Stimulated activated naive B cell treated with anti-CD40 and anti-IgM and Interleukin-4, amounts not matched to agents 10 μg/mL and 1 μg/mL and 100 μg/mL, for 72 hours (primary cell): Measurements from ENCODE around the gene BCO1.

Experiments used
- ATAC-seq, 2 donors: fragments of 150-1000 bp; cut with Tn5 transposase; replicated peaks; 2 replicates each; pipeline ENCODE4 v1.10.0; 2021; ENCODE audit warnings: moderate library complexity in 1 of 2
- DNase-seq: peaks from one replicate; pipeline ENCODE4 v3.0.0; 2021
- H3K27ac Mint-ChIP-seq: one replicate; pipeline ENCODE4 v1.8.0; 2022; ENCODE audit warnings: mild to moderate bottlenecking, mixed read lengths
- H3K27me3 Mint-ChIP-seq, 2 donors: one replicate each; pipeline ENCODE4 v1.8.0; 2022; ENCODE audit warnings: mixed read lengths in 2 of 2
- H3K36me3 Mint-ChIP-seq, 2 donors: one replicate each; pipeline ENCODE4 v1.8.0; 2022; ENCODE audit warnings: mixed read lengths in 2 of 2, mild to moderate bottlenecking in 1 of 2
- H3K4me1 Mint-ChIP-seq, 2 donors: one replicate each; pipeline ENCODE4 v1.8.0; 2022; ENCODE audit warnings: mixed read lengths in 2 of 2, mild to moderate bottlenecking in 1 of 2
- H3K4me3 Mint-ChIP-seq, 2 donors: one replicate each; pipeline ENCODE4 v1.8.0; 2022; ENCODE audit warnings: mild to moderate bottlenecking in 2 of 2, mixed read lengths in 2 of 2, moderate library complexity in 1 of 2
- H3K9me3 Mint-ChIP-seq, 2 donors: one replicate each; pipeline ENCODE4 v1.8.0; 2022; ENCODE audit warnings: mixed read lengths in 2 of 2, mild to moderate bottlenecking in 1 of 2

The BCO1 gene

DNA sequence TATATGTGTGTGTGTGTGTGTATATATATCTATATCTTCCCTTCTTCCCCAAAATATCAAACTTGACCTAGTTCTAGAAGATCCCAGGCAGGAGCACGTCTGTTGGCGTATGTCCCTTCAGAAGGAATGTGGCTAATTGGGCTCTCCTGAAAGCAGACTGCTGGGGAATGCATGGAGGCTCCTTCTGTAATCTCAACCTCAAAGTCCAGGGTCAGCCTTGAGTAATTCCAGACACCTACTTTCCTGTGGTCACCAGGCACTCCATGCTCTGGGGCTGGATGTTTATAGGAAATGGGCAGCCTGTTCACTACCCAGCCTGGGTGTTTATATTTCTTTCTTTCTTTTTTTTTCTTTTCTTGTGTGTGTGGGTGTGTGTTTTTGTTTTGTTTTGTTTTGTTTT lies 13.4 kb downstream of the BCO1 start:
- ATAC-seq: no peak
- Mint-ChIP-seq H3K36me3 (no peaks in the 10 kb centered on the region), H3K27ac (no peak overlapping the region), H3K9me3 (no peaks in the 10 kb centered on the region), H3K4me1 (no peaks in the 10 kb centered on the region), H3K4me3 (no peak overlapping the region), H3K27me3 (peaks cover 4% of the 10 kb centered on the region in 2 donors)
- no peak for DNase-seq

DNA sequence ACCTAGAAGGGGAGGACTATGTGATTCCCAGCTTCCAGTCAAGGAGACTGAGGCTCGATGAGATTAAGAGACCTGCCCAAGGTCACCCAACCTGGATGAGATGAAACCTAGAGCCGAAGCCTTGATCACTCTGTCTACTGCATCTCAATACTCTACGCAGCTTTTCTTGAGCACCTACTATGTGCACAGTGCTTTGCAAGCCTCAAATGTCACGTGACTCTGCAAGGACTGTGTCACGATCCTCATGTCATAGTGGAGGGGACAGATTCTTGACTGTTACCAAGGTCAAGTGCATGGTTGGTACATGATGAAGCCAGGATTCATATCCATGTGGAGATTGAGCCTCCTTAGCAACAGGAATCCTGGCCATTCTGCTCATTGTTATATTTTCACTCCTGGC lies 14.7 kb downstream of the BCO1 start:
- Mint-ChIP-seq H3K4me1 (no peaks in the 10 kb centered on the region), H3K36me3 (no peaks in the 10 kb centered on the region), H3K27ac (no peak overlapping the region), H3K9me3 (no peaks in the 10 kb centered on the region), H3K27me3 (peaks cover 7% of the 10 kb centered on the region in 2 donors), H3K4me3 (no peak overlapping the region)
- no peak for DNase-seq
- no peak for ATAC-seq

DNA sequence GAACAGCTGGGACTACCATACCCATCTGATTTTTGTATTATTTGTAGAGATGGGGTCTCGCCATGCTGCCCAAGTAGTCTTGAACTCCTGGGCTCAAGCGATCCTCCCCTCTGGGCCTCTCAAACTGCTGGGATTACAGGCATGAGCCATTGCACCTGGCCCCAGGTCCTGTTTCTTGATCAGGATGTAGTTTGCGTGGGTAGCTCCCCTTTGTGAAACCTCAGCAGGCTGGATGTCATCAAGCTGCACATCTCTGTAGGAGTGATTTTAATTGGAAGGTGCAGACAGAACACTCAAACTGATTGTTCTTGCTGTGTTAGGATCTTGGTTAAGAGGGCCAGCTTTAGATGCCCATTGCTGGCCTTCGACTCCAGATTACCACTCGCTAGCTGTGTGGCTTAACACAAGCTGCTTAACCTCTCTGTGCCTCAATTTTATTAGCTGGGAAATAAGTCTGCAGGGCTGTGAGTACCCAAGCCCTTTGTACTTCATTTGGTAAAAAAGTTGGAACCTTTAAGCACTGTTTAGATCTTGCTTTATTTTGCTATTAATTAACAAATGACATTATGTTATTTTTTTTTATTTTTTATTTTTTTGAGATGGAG lies 16.5 kb downstream of the BCO1 start:
- Mint-ChIP-seq H3K27me3 (peaks cover 7% of the 10 kb centered on the region in 2 donors), H3K4me3 (no peak overlapping the region), H3K27ac (no peak overlapping the region), H3K36me3 (no peaks in the 10 kb centered on the region), H3K9me3 (no peaks in the 10 kb centered on the region), H3K4me1 (no peaks in the 10 kb centered on the region)
- DNase-seq (no peak), ATAC-seq (no peak)

- Mint-ChIP-seq H3K27ac (no peak overlapping the region), H3K36me3 (no peaks in the 10 kb centered on the region), H3K4me3 (no peak overlapping the region), H3K27me3 (peaks cover 3 to 7% of the 10 kb centered on the region in 2 donors), H3K9me3 (peaks cover 0 to under 1% of the 10 kb centered on the region in 2 donors), H3K4me1 (peaks cover 0 to 2% of the 10 kb centered on the region in 2 donors)
- ATAC-seq (no peak), DNase-seq (no peak)
These were observed 21.4 kb downstream of the BCO1 start for GRCh38 chr16:81259916-81260315.

DNA sequence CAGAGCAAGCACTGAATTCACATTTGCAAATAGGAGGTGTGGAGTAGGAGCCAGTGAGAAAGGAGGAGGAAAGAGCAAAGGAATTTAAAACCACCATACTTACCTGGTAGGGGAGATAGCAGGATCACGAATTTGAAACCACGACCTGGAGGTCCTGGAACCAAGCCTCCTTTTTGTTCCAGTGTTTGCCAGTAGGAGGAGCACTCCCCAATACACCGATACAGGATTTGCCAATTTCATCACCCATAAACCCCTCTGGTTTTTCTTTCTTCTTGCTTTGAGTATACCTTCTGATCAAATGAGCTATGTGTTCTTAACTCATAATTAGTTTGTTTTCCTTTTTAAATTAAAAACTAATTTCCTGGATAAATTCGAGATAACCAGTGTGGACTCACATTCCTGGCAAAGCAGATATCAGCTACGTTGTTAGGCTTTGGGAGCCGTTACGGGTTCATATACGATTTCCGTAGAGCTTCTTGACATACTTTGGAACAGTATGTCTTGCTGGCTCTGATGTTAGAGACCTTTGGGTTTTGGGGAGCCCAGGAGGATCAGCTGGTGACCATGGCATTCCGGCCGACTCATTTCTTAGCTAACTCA lies 22.7 kb downstream of the BCO1 start:
- Mint-ChIP-seq H3K27ac (no peak overlapping the region), H3K4me3 (no peak overlapping the region), H3K9me3 (peaks cover 6 to 7% of the 10 kb centered on the region in 2 donors), H3K36me3 (no peaks in the 10 kb centered on the region), H3K27me3 (peaks cover 9 to 14% of the 10 kb centered on the region in 2 donors), H3K4me1 (peaks cover 0 to 2% of the 10 kb centered on the region in 2 donors)
- no peak for DNase-seq
- peak in 1 of 2 donors; percentile 55 for ATAC-seq

- H3K4me1 Mint-ChIP-seq: peaks cover 0 to 2% of the 10 kb centered on the region in 2 donors
- no peak overlapping the region for H3K4me3 Mint-ChIP-seq
- peaks cover 6 to 7% of the 10 kb centered on the region in 2 donors for H3K9me3 Mint-ChIP-seq
- no peak for ATAC-seq
- peaks cover 6 to 7% of the 10 kb centered on the region in 2 donors for H3K27me3 Mint-ChIP-seq
- no peaks in the 10 kb centered on the region for H3K36me3 Mint-ChIP-seq
- no peak for DNase-seq
- no peak overlapping the region for H3K27ac Mint-ChIP-seq
These were observed 25.2 kb downstream of the BCO1 start for GRCh38 chr16:81263470-81264220.

DNA sequence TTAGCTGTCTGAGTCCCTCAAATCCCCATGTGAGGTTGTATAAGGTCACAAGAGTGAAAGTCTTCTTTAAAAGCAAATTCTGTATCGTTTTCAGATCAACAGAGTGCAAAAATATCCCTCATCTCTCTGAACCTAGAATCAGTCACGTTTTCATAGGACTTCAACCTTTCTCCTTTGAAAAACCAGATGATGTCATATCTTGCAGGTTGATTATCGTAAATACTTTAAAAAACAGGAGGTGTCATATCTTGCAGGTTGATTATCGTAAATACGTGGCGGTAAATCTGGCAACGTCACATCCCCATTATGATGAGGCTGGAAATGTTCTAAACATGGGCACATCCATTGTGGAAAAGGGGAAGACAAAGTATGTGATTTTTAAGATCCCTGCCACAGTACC lies 25.9 kb downstream of the BCO1 start:
- H3K27ac Mint-ChIP-seq: no peak overlapping the region
- no peaks in the 10 kb centered on the region for H3K36me3 Mint-ChIP-seq
- peaks cover 6 to 7% of the 10 kb centered on the region in 2 donors for H3K9me3 Mint-ChIP-seq
- no peak overlapping the region for H3K4me3 Mint-ChIP-seq
- H3K4me1 Mint-ChIP-seq: peaks cover 0 to 2% of the 10 kb centered on the region in 2 donors
- ATAC-seq (no peak), DNase-seq (no peak)
- H3K27me3 Mint-ChIP-seq: peaks cover 6 to 7% of the 10 kb centered on the region in 2 donors

DNA sequence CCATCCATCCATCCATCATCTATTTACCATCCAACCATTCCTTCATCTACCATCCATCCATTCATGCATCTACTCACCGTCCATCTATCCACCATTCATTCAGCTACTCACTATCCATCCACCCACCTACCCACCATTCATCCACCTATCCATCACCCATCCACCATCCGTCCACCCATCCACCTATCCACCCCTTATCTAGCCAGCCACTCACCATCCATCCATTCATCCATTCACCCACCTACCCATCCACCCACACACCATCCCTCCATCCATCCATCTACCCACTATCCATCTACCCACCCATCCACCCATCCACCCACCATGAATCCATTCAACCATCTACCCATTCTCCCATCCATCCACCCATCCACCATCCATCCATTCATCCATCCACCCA lies 26.6 kb downstream of the BCO1 start:
- H3K4me1 Mint-ChIP-seq: peaks cover 0 to 2% of the 10 kb centered on the region in 2 donors
- no peaks in the 10 kb centered on the region for H3K36me3 Mint-ChIP-seq
- DNase-seq (no peak), ATAC-seq (no peak)
- no peak overlapping the region for H3K27ac Mint-ChIP-seq
- H3K4me3 Mint-ChIP-seq: no peak overlapping the region
- peaks cover 6 to 7% of the 10 kb centered on the region in 2 donors for H3K27me3 Mint-ChIP-seq
- peaks cover 6 to 7% of the 10 kb centered on the region in 2 donors for H3K9me3 Mint-ChIP-seq

- Mint-ChIP-seq H3K4me3 (no peak overlapping the region), H3K27me3 (peaks cover 6 to 7% of the 10 kb centered on the region in 2 donors), H3K27ac (no peak overlapping the region), H3K9me3 (peaks cover 6 to 7% of the 10 kb centered on the region in 2 donors), H3K4me1 (peaks cover 0 to 1% of the 10 kb centered on the region in 2 donors), H3K36me3 (no peaks in the 10 kb centered on the region)
- ATAC-seq (no peak), DNase-seq (no peak)
These were observed 27.4 kb downstream of the BCO1 start for GRCh38 chr16:81265658-81266451.

DNA sequence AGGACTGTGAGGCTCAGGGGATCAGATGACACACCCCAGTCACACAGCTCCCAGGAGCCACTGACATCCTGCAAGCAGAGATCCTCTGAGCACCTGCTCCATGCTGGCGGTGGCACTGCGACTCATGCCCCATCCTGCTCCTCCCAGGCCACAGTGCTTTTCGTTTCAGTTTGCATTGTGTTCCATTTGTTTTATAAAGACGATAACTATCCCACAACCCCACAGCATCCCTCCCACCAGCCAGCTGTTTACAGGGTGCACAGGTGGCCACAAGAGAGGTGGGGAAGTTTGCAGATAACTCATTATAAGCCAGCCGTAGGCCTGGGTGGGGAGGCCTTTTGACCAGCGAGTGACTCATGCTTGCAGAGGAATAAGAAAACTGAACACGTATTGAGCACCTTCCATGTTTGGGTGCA lies 28.2 kb downstream of the BCO1 start:
- Mint-ChIP-seq H3K9me3 (peaks cover 6 to 7% of the 10 kb centered on the region in 2 donors), H3K4me1 (no peaks in the 10 kb centered on the region), H3K36me3 (no peaks in the 10 kb centered on the region), H3K27ac (no peak overlapping the region), H3K4me3 (no peak overlapping the region), H3K27me3 (peaks cover 7 to 10% of the 10 kb centered on the region in 2 donors)
- DNase-seq: no peak
- no peak for ATAC-seq

DNA sequence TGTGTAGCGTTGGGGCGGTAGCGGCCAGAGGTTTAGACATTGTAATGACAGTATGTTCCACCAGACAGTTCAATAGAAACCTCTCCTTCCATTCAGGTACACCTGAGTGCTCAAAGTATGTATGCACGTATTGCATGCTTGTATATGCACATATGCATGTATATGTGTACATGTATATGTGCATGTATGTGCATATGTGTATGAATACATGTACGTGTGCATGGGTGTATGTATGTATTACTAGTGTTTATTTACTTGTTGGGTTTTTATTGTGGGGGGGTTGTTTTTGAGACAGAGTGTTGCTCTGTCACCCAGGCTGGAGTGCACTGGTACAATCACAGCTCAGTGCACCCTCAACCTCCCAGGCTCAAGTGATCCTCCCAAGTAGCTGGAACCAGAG lies 30.0 kb downstream of the BCO1 start:
- no peaks in the 10 kb centered on the region for H3K36me3 Mint-ChIP-seq
- peaks cover 7 to 10% of the 10 kb centered on the region in 2 donors for H3K27me3 Mint-ChIP-seq
- H3K4me1 Mint-ChIP-seq: no peaks in the 10 kb centered on the region
- H3K9me3 Mint-ChIP-seq: peaks cover 6 to 7% of the 10 kb centered on the region in 2 donors
- H3K27ac Mint-ChIP-seq: no peak overlapping the region
- H3K4me3 Mint-ChIP-seq: no peak overlapping the region
- DNase-seq (no peak), ATAC-seq (no peak)

- Mint-ChIP-seq H3K36me3 (no peaks in the 10 kb centered on the region), H3K27ac (no peak overlapping the region)
These were observed 34.9 kb downstream of the BCO1 start for GRCh38 chr16:81273223-81273950.

GRCh38 chr16:81275064-81275532 lies 36.6 kb downstream of the BCO1 start:
- no peaks in the 10 kb centered on the region for H3K4me1 Mint-ChIP-seq
- DNase-seq (no peak), ATAC-seq (no peak)
- no peak overlapping the region for H3K4me3 Mint-ChIP-seq
- no peaks in the 10 kb centered on the region for H3K9me3 Mint-ChIP-seq
- H3K27ac Mint-ChIP-seq: no peak overlapping the region
- no peaks in the 10 kb centered on the region for H3K36me3 Mint-ChIP-seq
- H3K27me3 Mint-ChIP-seq: peaks cover 7 to 10% of the 10 kb centered on the region in 2 donors

More at GRCh38 chr16:81273223-81273950, 34.9 kb downstream of the BCO1 start:
- Mint-ChIP-seq H3K4me3 (no peak overlapping the region), H3K4me1 (no peaks in the 10 kb centered on the region), H3K9me3 (no peaks in the 10 kb centered on the region), H3K27me3 (peaks cover 7 to 10% of the 10 kb centered on the region in 2 donors)
- DNase-seq (no peak), ATAC-seq (no peak)
